Smooth muscle cell (in vitro differentiated cells): ENCODE measurements around the gene NUTM2B. TPM values are rescaled to one million over a fixed set of nuclear protein-coding genes. Genes with fewer than 3 reads are reported as not detected.
"Not testable (repeated sequence)": the region's sequence is repeated elsewhere in the genome, so short reads cannot be mapped to it uniquely, and the experiment has no call there.

Experiments
- DNase-seq: peaks from one replicate; lab custom pipeline; 2025; ENCODE audit not compliant: unreplicated experiment; lab: John Stamatoyannopoulos, UW
- H2AFZ ChIP-seq: fragments of 200-600 bp; sonication (generic); 2 replicates; pipeline ENCODE4 v1.6.0; 2016; ENCODE audit warnings: antibody characterized with exemption, low read depth, mild to moderate bottlenecking
- H3F3A ChIP-seq: fragments of 200-600 bp; sonication (generic); 2 replicates; pipeline ENCODE4 v1.6.0; 2017; ENCODE audit warnings: antibody characterized with exemption, low read depth
- H3K27ac ChIP-seq: fragments of 200-600 bp; sonication (generic); 2 replicates; pipeline ENCODE4 v1.5.1; 2016; ENCODE audit warnings: low read depth, mild to moderate bottlenecking
- H3K27me3 ChIP-seq: fragments of 200-600 bp; sonication (generic); 2 replicates; pipeline ENCODE4 v1.6.1; 2016; ENCODE audit warnings: low read depth, mild to moderate bottlenecking
- H3K36me3 ChIP-seq: fragments of 200-600 bp; sonication (generic); 2 replicates; pipeline ENCODE4 v1.5.1; 2016; ENCODE audit warnings: low read depth
- H3K4me1 ChIP-seq: fragments of 200-600 bp; sonication (generic); 2 replicates; pipeline ENCODE4 v1.5.1; 2016; ENCODE audit warnings: low read depth
- H3K4me2 ChIP-seq: fragments of 200-600 bp; sonication (generic); 2 replicates; pipeline ENCODE4 v1.6.0; 2016; ENCODE audit warnings: mild to moderate bottlenecking
- H3K4me3 ChIP-seq: fragments of 200-600 bp; sonication (generic); 2 replicates; pipeline ENCODE4 v1.5.1; 2016; ENCODE audit warnings: mild to moderate bottlenecking
- H3K79me2 ChIP-seq: fragments of 200-600 bp; sonication (generic); 2 replicates; pipeline ENCODE4 v1.6.0; 2016; ENCODE audit warnings: low read depth, mild to moderate bottlenecking
- H3K9ac ChIP-seq: fragments of 200-600 bp; sonication (generic); 2 replicates; pipeline ENCODE4 v1.6.0; 2016; ENCODE audit warnings: low read depth
- H3K9me3 ChIP-seq: fragments of 200-600 bp; sonication (generic); replicated peaks from 2 replicates; pipeline ENCODE4 v1.5.1; 2016; ENCODE audit warnings: low read depth
- H4K20me1 ChIP-seq: fragments of 200-600 bp; sonication (generic); 2 replicates; pipeline ENCODE4 v1.6.0; 2016; ENCODE audit warnings: low read depth
- WGBS: methylation state at CpG from one replicate; pipeline ENCODE4 v1.1.7; 2016; ENCODE audit warnings: low lambda C conversion rate; 5-methylcytosine and 5-hydroxymethylcytosine counted together
- polyA plus RNA-seq: library from polyadenylated mRNA; unstranded; fragments of >200 nt; fragmentation: Nextera tagmentation; extraction: Ambion mirVana; gene quantifications from 2 replicates; pipeline ENCODE4 v1.2.1, GENCODE V29; 2016
- total RNA-seq: library from RNA; depleted of rRNA; stranded (reverse); fragments of >200 nt; gene quantifications from 2 replicates; pipeline ENCODE4 v1.2.3, GENCODE V29; 2014

The NUTM2B gene
- total RNA-seq = 0.04 and 0.09 TPM in 2 replicates
- 0.07 TPM in 1 of 2 replicates, not detected in the other for polyA plus RNA-seq

DNA sequence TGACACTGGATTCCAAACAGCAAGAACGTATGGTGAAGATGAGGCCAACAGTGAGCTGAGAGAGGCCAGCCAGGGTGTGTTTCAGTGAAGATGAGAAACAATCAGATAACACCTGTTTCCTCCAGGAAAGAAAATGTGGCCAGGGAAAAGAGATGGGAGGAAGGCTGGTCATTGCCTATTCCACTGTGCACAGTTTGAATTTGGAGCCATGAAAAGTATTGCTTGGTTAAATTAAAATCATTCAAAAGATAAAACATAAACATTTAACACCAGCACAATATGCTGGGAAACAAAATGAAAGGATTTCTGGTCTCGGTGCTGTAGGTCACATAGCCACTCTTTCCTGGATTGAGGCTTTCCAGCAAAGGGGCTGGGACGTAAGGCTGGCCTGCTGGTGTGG, at the start of gene NUTM2B:
TSS of gene NUTM2B (plus strand) at position 301 of the 400 bp plus-strand sequence. CDS start 383 bp downstream, outside the sequence.
- H3K36me3 ChIP-seq, H3K79me2 ChIP-seq, H3K4me3 ChIP-seq, H3K4me2 ChIP-seq, H3K9ac ChIP-seq, H2AFZ ChIP-seq, H4K20me1 ChIP-seq, DNase-seq, H3K9me3 ChIP-seq, H3F3A ChIP-seq, H3K27me3 ChIP-seq, H3K4me1 ChIP-seq, H3K27ac ChIP-seq: not testable (repeated sequence)
- WGBS = 92% methylated on average over 1 of the region's 3 CpGs

DNA sequence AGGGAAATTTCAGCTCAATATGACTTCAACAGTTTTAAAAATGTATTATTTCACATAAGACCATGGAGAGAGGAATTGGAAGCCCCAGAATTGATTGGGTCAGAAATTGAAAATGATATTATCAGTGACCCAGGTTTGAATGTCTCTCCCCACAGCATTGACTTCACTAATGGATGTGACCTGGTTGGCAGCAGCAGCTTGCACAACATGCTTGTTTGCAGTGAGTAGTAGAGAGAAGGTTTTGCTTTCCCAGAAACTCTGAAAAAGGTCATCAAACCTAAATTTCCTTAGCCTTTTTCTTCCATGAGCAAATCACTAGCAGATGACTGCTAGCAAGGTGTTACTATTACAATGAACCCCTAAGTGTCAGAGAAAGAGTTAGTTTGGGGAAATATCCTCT, 39.7 kb upstream of the NUTM2B start:
- not testable (repeated sequence) for H3K9me3 ChIP-seq, H3K36me3 ChIP-seq, H3K9ac ChIP-seq, H3K4me3 ChIP-seq, H2AFZ ChIP-seq, H3F3A ChIP-seq, H3K79me2 ChIP-seq, H3K27ac ChIP-seq, H4K20me1 ChIP-seq, H3K27me3 ChIP-seq, H3K4me2 ChIP-seq, H3K4me1 ChIP-seq, DNase-seq

- not testable (repeated sequence) for H3K4me2 ChIP-seq
Measured at GRCh38 chr10:79664686-79665085, 38.3 kb upstream of the NUTM2B start.

GRCh38 chr10:79669248-79669788, 33.7 kb upstream of the NUTM2B start:
- H3K79me2 ChIP-seq, H3K4me2 ChIP-seq, H3K9me3 ChIP-seq, H3K36me3 ChIP-seq, DNase-seq, H3K9ac ChIP-seq, H3K27ac ChIP-seq, H2AFZ ChIP-seq, H4K20me1 ChIP-seq, H3K4me3 ChIP-seq, H3K27me3 ChIP-seq, H3K4me1 ChIP-seq, H3F3A ChIP-seq: not testable (repeated sequence)
- WGBS = 17% methylated on average over 1 of the region's 1 CpG

More at GRCh38 chr10:79664686-79665085, 38.3 kb upstream of the NUTM2B start:
- H3F3A ChIP-seq, H3K4me3 ChIP-seq, H3K79me2 ChIP-seq, H2AFZ ChIP-seq, H3K27ac ChIP-seq, H3K9ac ChIP-seq, H4K20me1 ChIP-seq, H3K9me3 ChIP-seq, H3K27me3 ChIP-seq, DNase-seq, H3K36me3 ChIP-seq, H3K4me1 ChIP-seq: not testable (repeated sequence)
- WGBS = 36% methylated on average over 4 of the region's 4 CpGs

DNA sequence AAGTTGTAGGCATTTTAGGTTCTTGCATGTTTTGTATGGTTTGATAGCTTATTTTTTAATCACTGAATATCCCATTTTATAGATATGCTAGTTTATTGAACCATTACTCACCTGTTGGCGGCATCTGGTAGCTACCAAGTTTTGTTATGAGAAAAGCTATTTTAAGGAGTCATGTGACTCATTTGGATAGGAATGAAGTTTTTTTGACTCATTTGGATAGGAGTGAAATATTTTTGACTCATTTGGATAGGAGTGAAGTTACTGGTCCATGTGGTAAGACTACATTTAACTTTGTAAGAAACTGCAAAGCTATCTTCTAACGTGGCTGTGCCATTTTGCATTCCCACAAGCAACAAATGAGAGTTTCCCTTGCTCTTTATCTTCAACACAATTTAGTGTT, 28.1 kb upstream of the NUTM2B start:
- H3K9ac ChIP-seq, H4K20me1 ChIP-seq, H3K79me2 ChIP-seq, H2AFZ ChIP-seq, H3K4me2 ChIP-seq, H3K36me3 ChIP-seq, H3K4me1 ChIP-seq, H3K9me3 ChIP-seq, H3K27me3 ChIP-seq, H3K4me3 ChIP-seq, H3F3A ChIP-seq, DNase-seq, H3K27ac ChIP-seq: not testable (repeated sequence)
- 58% methylated on average over 2 of the region's 2 CpGs for WGBS

DNA sequence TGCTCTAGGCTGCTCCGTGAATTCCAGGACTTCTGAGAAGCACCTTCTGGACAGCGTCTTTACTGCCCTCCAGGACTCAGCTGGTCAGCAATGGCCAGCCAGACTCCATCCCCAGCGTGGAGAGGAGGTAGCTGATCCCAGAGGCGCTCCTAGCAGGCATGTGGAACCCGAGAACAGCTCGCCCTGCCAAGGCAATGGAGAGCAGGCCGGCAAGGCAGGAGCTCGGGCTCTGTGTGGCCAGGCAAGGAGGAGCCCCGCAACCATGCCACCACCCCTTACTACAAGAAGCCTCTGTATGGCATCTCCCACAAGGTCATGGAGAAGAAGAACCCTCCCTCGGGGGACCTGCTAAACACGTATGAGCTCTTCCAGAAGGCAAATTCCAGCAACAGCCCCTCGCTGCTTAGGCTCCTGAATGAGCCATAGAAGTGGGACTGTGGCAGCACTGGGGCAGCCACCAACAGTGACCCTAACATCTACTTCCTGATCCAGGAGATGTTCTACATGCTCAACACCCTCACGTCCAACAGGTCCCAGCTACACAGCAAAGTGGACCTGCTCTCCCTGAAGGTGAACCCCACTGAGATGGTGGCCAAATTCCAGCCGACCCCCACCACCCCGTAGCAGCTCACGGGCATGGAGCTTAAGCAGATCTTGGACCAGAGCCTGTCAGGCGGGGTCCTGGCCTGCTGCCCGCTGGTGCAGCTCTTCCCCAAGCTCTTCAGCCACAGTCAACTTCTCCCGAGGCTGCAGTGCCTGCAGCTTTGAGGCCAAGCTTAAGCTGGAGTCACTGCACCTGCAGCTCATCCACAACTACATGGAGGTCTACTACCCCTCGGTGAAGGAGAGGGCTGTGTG, 19.8 kb upstream of the NUTM2B start:
- not testable (repeated sequence) for H3K4me3 ChIP-seq, H3K9ac ChIP-seq, H3K9me3 ChIP-seq, H3K4me1 ChIP-seq, H3K27me3 ChIP-seq, DNase-seq, H3F3A ChIP-seq, H3K79me2 ChIP-seq, H3K36me3 ChIP-seq, H2AFZ ChIP-seq, H3K4me2 ChIP-seq, H3K27ac ChIP-seq
- H4K20me1 ChIP-seq = peaks cover 19% of the 10 kb centered on the region
- 93% methylated on average over 20 of the region's 20 CpGs for WGBS

DNA sequence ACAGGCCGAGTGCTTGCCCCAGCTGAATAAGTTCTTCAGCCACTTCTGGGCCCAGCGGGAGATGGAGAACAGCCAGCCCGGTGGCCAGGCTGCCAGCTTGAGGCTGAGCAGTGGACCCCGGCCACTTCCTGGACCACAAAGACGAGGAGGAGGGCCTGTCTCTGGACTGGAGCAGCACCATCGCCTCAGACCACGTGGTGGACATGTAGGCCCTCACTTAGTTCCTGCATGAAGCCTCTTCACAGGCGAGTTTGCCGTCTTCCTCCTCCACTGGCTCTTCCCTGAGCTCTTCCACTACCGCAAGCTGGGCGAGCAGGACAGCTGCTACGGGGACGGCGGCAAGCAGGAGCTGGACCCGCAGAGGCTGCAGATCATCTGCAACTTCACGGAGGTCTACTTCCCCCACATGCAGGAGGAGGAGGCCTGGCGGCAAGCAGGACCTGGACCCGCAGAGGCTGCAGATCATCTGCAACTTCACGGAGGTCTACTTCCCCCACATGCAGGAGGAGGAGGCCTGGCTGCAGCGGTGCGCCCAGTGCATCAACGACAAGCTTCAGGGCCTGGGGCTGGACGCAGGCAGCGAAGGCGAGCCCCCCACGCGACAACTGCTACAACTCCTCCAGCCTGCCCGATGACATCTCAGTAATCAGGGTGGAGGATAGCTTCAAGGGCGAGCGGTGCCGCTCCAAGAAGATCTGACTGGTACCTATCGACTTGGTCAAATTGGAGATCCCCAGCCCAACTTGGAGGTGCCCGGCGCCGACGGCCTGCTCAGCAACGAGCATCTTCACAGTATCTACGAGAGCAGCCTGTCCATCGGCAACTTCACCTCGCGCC, 18.9 kb upstream of the NUTM2B start:
- H3K9ac ChIP-seq, H3K4me2 ChIP-seq, H3K36me3 ChIP-seq, H3K9me3 ChIP-seq, H3F3A ChIP-seq, H3K27me3 ChIP-seq, H3K27ac ChIP-seq, H3K4me1 ChIP-seq, DNase-seq, H3K4me3 ChIP-seq, H2AFZ ChIP-seq, H3K79me2 ChIP-seq: not testable (repeated sequence)
- peaks cover 24% of the 10 kb centered on the region for H4K20me1 ChIP-seq
- WGBS = 95% methylated on average over 41 of the region's 41 CpGs

DNA sequence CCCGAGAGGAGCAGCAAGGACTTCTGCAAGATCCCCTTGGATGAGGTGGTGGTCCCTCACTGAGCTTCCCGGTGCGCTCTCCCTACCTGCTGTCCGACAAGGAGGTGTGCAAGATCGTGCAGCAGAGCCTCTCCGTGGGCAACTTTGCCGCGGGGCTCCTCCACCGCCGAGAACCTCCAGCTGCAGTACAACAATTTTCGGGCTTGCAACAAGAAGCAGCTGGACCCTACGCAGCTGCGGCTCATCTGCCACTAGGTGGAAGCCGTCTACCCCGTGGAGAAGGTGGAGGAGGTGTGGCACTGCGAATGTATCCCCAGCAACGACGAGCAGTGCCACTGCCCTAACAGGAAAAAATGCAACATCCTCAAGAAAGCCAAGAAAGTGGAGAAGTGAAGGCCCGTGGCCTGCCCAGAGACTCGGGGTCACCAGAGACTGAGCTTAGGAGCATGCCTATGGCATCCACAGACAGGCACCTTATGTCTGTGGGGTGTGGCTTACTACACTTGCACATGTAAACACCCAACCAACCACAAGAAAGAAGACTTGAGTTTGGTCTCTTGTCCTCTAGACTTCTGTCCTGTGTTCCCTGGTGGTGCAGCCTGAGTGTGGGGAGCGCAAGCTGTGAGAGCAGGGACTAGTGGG, 17.9 kb upstream of the NUTM2B start:
- not testable (repeated sequence) for H3K4me2 ChIP-seq, H3K9me3 ChIP-seq, H3K79me2 ChIP-seq, H3K4me3 ChIP-seq, H3K27ac ChIP-seq, H3F3A ChIP-seq, H3K9ac ChIP-seq, H2AFZ ChIP-seq, H3K27me3 ChIP-seq, DNase-seq, H3K4me1 ChIP-seq, H3K36me3 ChIP-seq
- 86% methylated on average over 21 of the region's 21 CpGs for WGBS
- peaks cover 31% of the 10 kb centered on the region for H4K20me1 ChIP-seq
